Spleen (tissue), 11 donors: ENCODE measurements around the gene PCBP3. TPM values are rescaled to one million over a fixed set of nuclear protein-coding genes. Genes with fewer than 3 reads are reported as not detected.

ENCODE experiments used
- DNase-seq: peaks from one replicate; pipeline ENCODE4 v3.0.0-alpha.2; 2020
- H3K27ac ChIP-seq, 8 donors: fragments of 200-600 bp; sonication (generic) in 7 of 8; 1 replicate in 4 of 8; 2 replicates in 4 of 8; pipeline versions ENCODE4 v1.5.0 to v1.8.0; 2016 to 2021; ENCODE audit warnings: inconsistent platforms in 4 of 8, mild to moderate bottlenecking in 4 of 8, moderate library complexity in 1 of 8
- H3K27me3 ChIP-seq, 7 donors: fragments of 200-600 bp; sonication (generic) in 6 of 7; replicated peaks in 1 of 7; 1 replicate in 4 of 7; 2 replicates in 3 of 7; pipeline versions ENCODE4 v1.5.0 to v1.8.0; 2016 to 2021; ENCODE audit warnings: inconsistent platforms in 3 of 7, mild to moderate bottlenecking in 1 of 7
- H3K36me3 ChIP-seq, 6 donors: fragments of 200-600 bp; sonication (generic) in 5 of 6; 1 replicate in 4 of 6; 2 replicates in 2 of 6; pipeline versions ENCODE4 v1.5.0 to v1.8.0; 2016 to 2021; ENCODE audit warnings: inconsistent platforms in 2 of 6
- H3K4me1 ChIP-seq, 6 donors: fragments of 200-600 bp; sonication (generic) in 5 of 6; 1 replicate in 3 of 6; 2 replicates in 3 of 6; pipeline versions ENCODE4 v1.5.0 to v1.8.0; 2016 to 2021; ENCODE audit warnings: inconsistent platforms in 3 of 6
- H3K4me3 ChIP-seq, 8 donors: fragments of 200-600 bp; sonication (generic) in 7 of 8; 1 replicate in 4 of 8; 2 replicates in 4 of 8; pipeline versions ENCODE4 v1.5.0 to v1.8.0; 2016 to 2021; ENCODE audit warnings: inconsistent platforms in 4 of 8, mild to moderate bottlenecking in 4 of 8, moderate library complexity in 2 of 8
- H3K9me3 ChIP-seq, 8 donors: fragments of 200-600 bp; sonication (generic) in 7 of 8; 1 replicate in 4 of 8; 2 replicates in 4 of 8; pipeline versions ENCODE4 v1.5.0 to v1.8.0; 2016 to 2021; ENCODE audit warnings: inconsistent platforms in 4 of 8
- POLR2A ChIP-seq, 3 donors: fragments of 450-650 bp; IDR thresholded peaks; one replicate each; pipeline ENCODE4 v1.5.1; 2017; ENCODE audit warnings: antibody characterized with exemption in 3 of 3, mild to moderate bottlenecking in 1 of 3
- POLR2AphosphoS5 ChIP-seq, 3 donors: sonication (generic); formaldehyde crosslinking; IDR thresholded peaks; one replicate each; pipeline ENCODE4 v1.5.1; 2017; ENCODE audit warnings: antibody characterized with exemption in 3 of 3
- WGBS, 5 donors: extraction: QIAGEN DNeasy Blood & Tissue Kit in 3 of 5; methylation state at CpG; one replicate each; pipeline versions ENCODE4 v1.1.5 to v1.1.7; 2013 to 2018; 5-methylcytosine and 5-hydroxymethylcytosine counted together
- intact Hi-C: fragments of 100-400 bp; cut with DNase I; formaldehyde crosslinking; loops from one replicate; pipeline ENCODE4 v1.15.0; 2023; ENCODE audit warnings: low total_unique reads
- polyA plus RNA-seq, 3 donors: library from polyadenylated mRNA; stranded (reverse); fragments of 200-250 nt; gene quantifications; one replicate each; pipeline ENCODE4 v1.2.1, GENCODE V29; 2013
- total RNA-seq, 7 donors: library from RNA; depleted of rRNA in 3 of 7; stranded (reverse); fragments of >200 nt in 3 of 7; fragmentation: NEBNext Ultra II Directional in 4 of 7; extraction: Animal tissue kit (Norgen Biotek cat#: 25700) in 4 of 7; gene quantifications; one replicate each; pipeline versions ENCODE4 v1.1.0 to v1.2.1, GENCODE V29; 2016 to 2021
- TF ChIP-seq, protein P1 (sequence below), 11 experiments: fragments of 200-600 bp in 7 of 11; fragments of 450-650 bp in 4 of 11; sonication (generic) in 4 of 11; IDR thresholded peaks in 8 of 11; conservative IDR thresholded peaks in 3 of 11; 1 replicate in 7 of 11; 2 replicates in 4 of 11; pipeline versions ENCODE4 v1.4.0 to v1.8.0; 2016 to 2021; ENCODE audit warnings: antibody characterized with exemption in 11 of 11, inconsistent platforms in 4 of 11, mild to moderate bottlenecking in 1 of 11
- donor health status: healthy with polysubstance abuse.
- donor health status: DM: no; HTN: no; CAD: no; lungs with moderate emphysema.
- donor health status: DM: no; HTN: no; CAD: no.
- donor health status: Bipolar disorder and iron deficiency.
- donor health status: healthy.
- donor health status: DM: no; HTN: no; CAD: no.
- donor health status: DM: yes; HTN: yes; CAD: no.

Gene PCBP3
- total and polyA plus RNA-seq, 10 donors = 4.2 to 31.6 (median 15.2) TPM

DNA sequence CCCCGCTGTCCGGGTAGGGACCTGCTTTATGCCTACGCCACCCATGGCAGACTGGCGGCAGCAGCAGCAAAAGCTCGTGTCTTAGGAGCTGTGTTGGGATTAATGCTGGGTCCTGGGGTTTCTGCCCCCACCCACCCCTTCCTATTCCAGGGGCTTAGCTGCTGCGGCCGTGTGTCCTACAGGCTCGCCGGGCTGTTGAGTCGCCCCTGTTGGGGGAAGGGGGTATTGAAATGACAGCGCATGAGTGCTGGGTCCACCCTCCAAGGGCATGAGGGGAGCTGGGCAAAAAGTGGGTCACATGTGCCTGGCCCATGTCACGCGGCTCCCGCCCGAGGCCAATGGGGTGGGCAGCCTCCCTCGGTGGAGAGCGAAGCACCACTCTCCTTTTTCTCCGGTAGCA is 219.7 kb downstream of the PCBP3 start:
- peak; percentile 65 for DNase-seq
- intact Hi-C loops = no loop called here
- H3K27ac ChIP-seq = no peak overlapping the region
- H3K9me3 ChIP-seq = no peaks in the 10 kb centered on the region
- no peaks in the 10 kb centered on the region for H3K27me3 ChIP-seq
- TF ChIP-seq POLR2A (IDR thresholded peaks at IDR 0.05) (no peak), POLR2AphosphoS5 (IDR thresholded peaks at IDR 0.05) (no peak)
- TF ChIP-seq, protein P1, sequence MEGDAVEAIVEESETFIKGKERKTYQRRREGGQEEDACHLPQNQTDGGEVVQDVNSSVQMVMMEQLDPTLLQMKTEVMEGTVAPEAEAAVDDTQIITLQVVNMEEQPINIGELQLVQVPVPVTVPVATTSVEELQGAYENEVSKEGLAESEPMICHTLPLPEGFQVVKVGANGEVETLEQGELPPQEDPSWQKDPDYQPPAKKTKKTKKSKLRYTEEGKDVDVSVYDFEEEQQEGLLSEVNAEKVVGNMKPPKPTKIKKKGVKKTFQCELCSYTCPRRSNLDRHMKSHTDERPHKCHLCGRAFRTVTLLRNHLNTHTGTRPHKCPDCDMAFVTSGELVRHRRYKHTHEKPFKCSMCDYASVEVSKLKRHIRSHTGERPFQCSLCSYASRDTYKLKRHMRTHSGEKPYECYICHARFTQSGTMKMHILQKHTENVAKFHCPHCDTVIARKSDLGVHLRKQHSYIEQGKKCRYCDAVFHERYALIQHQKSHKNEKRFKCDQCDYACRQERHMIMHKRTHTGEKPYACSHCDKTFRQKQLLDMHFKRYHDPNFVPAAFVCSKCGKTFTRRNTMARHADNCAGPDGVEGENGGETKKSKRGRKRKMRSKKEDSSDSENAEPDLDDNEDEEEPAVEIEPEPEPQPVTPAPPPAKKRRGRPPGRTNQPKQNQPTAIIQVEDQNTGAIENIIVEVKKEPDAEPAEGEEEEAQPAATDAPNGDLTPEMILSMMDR (IDR thresholded peaks at IDR 0.05 in 8 of 11, conservative IDR thresholded peaks at IDR 0.05 in 3 of 11) = no peak
- peaks cover 0 to 7% (median 0%) of the 10 kb centered on the region in 6 donors for H3K36me3 ChIP-seq
- WGBS, 5 donors = 88 to 96% (median 94%) methylated on average over 16 to 18 of the region's 18 CpGs
- H3K4me3 ChIP-seq = no peak overlapping the region
- H3K4me1 ChIP-seq = peaks cover 0 to 21% (median 0%) of the 10 kb centered on the region in 6 donors

- peaks cover 0 to 21% (median 0%) of the 10 kb centered on the region in 6 donors for H3K4me1 ChIP-seq
- no peak overlapping the region for H3K27ac ChIP-seq
- 87 to 93% (median 93%) methylated on average over 19 of the region's 19 CpGs for WGBS, 5 donors
- DNase-seq = peak; percentile 47
- no peak overlapping the region for H3K4me3 ChIP-seq
- H3K27me3 ChIP-seq = no peaks in the 10 kb centered on the region
- TF ChIP-seq POLR2AphosphoS5 (IDR thresholded peaks at IDR 0.05) (no peak), POLR2A (IDR thresholded peaks at IDR 0.05) (no peak)
- TF ChIP-seq, protein P1 (IDR thresholded peaks at IDR 0.05 in 8 of 11, conservative IDR thresholded peaks at IDR 0.05 in 3 of 11) = no peak
- peaks cover 0 to 7% (median 0%) of the 10 kb centered on the region in 6 donors for H3K36me3 ChIP-seq
- H3K9me3 ChIP-seq = no peaks in the 10 kb centered on the region
- intact Hi-C loops = no loop called here
Observed at GRCh38 chr21:45863751-45864150, 220.2 kb downstream of the PCBP3 start.

DNA sequence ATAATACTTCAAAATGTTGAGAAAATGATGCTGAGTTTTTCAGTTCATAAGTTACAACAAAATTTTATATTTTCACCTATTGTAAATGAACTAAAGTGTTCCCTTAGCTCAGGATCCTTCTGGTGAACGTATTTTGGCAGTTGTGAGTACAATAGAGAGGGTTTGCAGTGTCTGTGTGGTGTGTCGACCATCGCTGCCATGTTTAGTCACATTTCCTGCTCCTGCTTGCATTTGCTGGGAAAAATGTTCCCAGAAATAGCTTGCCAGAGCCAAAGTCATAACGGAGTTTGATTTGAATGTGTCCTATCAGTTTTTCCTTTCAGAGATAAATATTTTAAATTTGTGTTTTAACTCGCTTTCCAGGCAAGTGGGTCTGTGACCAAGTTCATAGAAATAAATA is 220.9 kb downstream of the PCBP3 start:
- Histone ChIP-seq H3K27me3 (no peaks in the 10 kb centered on the region), H3K4me3 (no peak overlapping the region), H3K9me3 (no peaks in the 10 kb centered on the region), H3K4me1 (peaks cover 0 to 18% (median 0%) of the 10 kb centered on the region in 6 donors), H3K27ac (no peak overlapping the region), H3K36me3 (peaks cover 0 to 7% (median 0%) of the 10 kb centered on the region in 6 donors)
- TF ChIP-seq POLR2A (IDR thresholded peaks at IDR 0.05) (no peak), POLR2AphosphoS5 (IDR thresholded peaks at IDR 0.05) (no peak)
- TF ChIP-seq, protein P1 (IDR thresholded peaks at IDR 0.05 in 8 of 11, conservative IDR thresholded peaks at IDR 0.05 in 3 of 11) = no peak
- intact Hi-C loops = no loop called here
- WGBS, 5 donors = 71 to 80% (median 74%) methylated on average over 5 of the region's 5 CpGs
- DNase-seq = no peak

- H3K4me3 ChIP-seq = no peak overlapping the region
- no peak overlapping the region for H3K27ac ChIP-seq
- DNase-seq = no peak
- intact Hi-C loops = no loop called here
- H3K4me1 ChIP-seq = peaks cover 0 to 17% (median 0%) of the 10 kb centered on the region in 6 donors
- H3K9me3 ChIP-seq = no peaks in the 10 kb centered on the region
- TF ChIP-seq POLR2AphosphoS5 (IDR thresholded peaks at IDR 0.05) (no peak), POLR2A (IDR thresholded peaks at IDR 0.05) (no peak)
- TF ChIP-seq, protein P1 (IDR thresholded peaks at IDR 0.05 in 8 of 11, conservative IDR thresholded peaks at IDR 0.05 in 3 of 11) = no peak
- H3K36me3 ChIP-seq = peaks cover 0 to 7% (median 0%) of the 10 kb centered on the region in 6 donors
- H3K27me3 ChIP-seq = no peaks in the 10 kb centered on the region
- 91 to 95% (median 93%) methylated on average over 20 to 27 of the region's 27 CpGs for WGBS, 5 donors
Observed at GRCh38 chr21:45865106-45865835, 221.7 kb downstream of the PCBP3 start.
